Stimulated activated CD8-positive, alpha-beta memory T cell treated with anti-CD3 and anti-CD28 coated beads, Interleukin-4, amount 100 ng/mL, for 24 hours (primary cell): ENCODE measurements around the gene TOX2.

Experiments
- DNase-seq: peaks from one replicate; pipeline ENCODE4 v3.0.0-alpha.2; 2020; ENCODE audit warnings: low read depth

The TOX2 gene

GRCh38 chr20:44075950-44076232, 161.2 kb downstream of the TOX2 start:
- DNase-seq: no peak

GRCh38 chr20:44079291-44079690, 164.6 kb downstream of the TOX2 start:
- no peak for DNase-seq

GRCh38 chr20:44080064-44080463, 165.4 kb downstream of the TOX2 start:
- DNase-seq: no peak

- peak; percentile 61 for DNase-seq
These were observed 166.1 kb downstream of the TOX2 start for GRCh38 chr20:44080646-44081267.

GRCh38 chr20:44081476-44081875, 166.8 kb downstream of the TOX2 start:
- no peak for DNase-seq

DNA sequence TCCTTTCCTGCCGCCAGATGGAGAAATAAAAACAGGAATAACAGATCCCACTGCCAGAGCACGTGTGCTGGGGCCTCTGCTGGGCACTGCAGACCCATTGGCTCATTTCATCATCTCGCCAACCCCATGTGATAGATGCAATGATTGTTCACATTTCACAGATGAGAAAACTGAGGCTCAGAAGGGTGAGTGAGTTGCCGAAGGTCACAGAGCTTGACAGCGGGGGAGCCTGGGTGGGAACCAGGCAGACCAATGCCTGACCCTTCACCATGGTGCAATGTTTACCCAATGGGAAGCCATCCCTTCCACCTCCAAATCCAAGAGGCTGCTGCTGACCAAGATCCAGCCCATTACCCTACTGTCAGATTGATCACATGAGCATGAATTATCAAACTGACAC, 167.2 kb downstream of the TOX2 start:
- no peak for DNase-seq

DNA sequence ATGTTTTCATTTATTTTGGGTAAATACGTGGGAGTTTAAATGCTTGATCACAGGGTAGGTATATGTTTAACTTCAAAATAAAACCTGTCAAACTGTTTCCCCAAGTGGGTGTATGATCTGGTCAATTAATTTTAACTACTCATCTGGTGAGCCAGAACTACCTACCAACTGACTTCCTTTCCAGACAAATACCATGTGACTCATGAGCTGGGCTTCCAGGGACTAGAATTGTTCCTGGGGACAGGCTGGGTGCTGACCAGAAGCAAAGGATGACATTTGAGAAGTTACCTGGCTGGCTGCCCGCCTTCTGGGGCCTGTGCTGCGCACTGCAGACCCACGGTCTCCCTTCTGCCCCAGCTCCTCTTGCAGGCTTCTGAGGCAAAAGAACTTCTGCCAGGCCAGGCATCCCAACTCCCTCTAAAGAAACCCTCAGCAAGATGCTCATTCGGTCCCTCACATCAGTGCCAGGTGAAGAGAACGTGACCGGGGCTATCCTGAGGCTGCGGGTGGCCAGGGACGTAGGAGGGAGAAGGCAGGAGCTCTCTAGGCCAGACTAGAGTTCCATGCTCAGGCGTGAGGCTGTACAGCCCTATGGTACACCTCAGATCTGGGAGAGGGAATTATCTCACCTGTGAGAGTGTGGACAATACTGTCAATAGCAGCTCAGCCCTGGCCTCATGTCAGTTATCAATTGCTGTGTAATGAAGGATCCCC, 168.7 kb downstream of the TOX2 start:
- DNase-seq: no peak

GRCh38 chr20:44084439-44084838, 169.8 kb downstream of the TOX2 start:
- no peak for DNase-seq

- no peak for DNase-seq
These were observed 170.2 kb downstream of the TOX2 start for GRCh38 chr20:44084891-44085290.

- DNase-seq: no peak
These were observed 171.2 kb downstream of the TOX2 start for GRCh38 chr20:44085616-44086434.

DNA sequence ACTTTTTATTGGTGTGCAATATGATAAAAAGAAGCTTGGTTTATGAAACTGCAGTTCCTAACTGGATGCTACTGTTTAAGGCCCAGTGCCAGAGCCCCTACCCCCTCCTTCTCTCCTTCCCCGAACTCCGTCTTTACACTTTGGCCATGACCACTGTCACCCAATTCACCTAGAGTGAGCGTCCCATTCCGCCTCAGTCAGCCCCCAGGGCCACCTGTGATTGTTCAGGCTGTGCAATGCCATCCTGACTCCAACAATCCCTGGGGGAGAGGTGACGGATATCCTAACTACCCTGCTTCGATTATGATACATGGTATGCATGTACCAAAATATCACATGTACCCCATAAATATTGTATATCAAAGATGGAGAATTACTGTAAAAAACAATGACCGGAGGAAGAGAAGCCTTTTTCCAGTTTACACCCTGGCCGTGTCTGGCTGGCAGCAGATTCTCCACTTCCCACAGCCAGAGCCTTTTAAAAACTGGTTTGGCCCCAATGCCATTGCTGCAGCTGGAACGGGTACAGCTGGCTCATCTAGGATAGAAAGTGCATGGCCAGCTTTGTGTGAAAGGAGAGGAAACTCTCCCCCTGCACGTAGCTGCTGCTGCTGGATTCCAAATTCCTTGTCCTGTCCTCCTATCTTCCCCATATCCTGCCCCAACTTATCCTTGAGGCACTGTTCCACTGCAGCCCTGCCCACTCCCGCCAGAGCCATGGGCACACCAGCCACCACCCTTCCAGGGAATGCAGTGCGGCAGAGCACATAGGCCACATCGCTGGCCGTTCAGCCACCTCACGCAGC, 172.6 kb downstream of the TOX2 start:
- DNase-seq: no peak

GRCh38 chr20:44087857-44088120, 173.1 kb downstream of the TOX2 start:
- DNase-seq: no peak

DNA sequence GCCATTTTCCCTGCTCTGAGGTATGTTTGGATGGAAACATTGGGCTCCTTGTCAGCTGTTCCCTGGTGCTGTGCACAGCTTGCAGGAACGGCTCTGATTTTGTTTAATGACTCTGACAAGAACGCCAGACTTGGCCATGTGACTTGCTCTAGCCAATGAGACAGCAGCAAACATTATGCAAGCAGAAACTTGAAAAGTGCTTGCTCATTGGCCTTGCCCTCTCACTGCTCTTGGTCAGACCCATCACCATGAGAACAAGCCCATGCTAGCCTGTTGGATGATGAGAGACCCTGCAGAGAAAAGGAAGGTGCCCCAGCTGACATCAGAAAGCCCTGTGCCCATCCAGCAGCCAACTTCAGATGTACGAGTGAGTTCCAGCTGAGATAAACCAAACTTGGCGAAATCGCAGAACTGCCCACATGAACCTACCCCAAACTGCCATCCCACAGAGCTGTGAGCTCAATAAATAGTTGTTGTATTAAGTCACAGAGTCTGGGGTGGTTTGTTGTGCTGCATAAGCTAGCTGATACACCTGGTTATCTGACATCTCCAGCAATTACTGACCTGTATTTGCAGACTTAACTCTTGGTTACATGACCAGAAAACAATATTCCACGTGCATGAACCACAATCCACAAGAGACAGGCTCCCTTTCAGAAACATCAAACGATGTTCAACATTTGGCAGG, 175.5 kb downstream of the TOX2 start:
- DNase-seq: no peak

GRCh38 chr20:44091026-44091425, 176.4 kb downstream of the TOX2 start:
- DNase-seq: no peak

DNA sequence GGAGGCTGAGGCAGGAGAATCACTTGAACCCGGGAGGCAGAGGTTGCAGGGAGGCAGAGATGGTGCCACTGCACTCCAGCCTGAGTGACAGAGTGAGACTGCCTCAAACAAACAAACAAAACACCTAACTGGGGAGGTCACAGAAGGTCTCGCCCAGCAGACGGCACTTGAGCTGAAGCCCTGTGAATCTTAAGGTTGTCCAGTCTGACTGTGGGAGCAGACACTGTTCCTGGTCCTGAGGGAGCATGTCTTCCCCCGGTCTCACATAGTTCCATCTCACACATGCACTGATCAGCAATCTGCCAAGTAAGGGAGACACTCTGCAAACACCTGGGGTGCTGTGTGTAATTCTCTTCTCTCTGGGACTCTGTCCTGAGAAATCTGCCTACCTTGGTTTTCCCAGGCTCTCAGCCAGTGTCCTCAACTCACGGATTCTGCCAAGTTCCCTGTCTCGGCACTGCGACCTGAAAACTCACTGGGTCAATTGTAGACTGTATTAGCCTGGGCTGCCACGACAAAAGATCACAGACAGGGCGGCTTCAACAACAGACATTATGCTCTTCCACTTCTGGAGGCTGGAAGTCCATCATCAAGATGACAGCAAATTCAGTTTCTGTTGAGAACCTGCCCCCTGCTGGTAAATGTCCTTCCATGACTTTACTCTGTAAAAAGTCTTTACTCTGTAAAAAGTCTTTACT, 178.0 kb downstream of the TOX2 start:
- DNase-seq: no peak

GRCh38 chr20:44093249-44093582, 178.6 kb downstream of the TOX2 start:
- no peak for DNase-seq

DNA sequence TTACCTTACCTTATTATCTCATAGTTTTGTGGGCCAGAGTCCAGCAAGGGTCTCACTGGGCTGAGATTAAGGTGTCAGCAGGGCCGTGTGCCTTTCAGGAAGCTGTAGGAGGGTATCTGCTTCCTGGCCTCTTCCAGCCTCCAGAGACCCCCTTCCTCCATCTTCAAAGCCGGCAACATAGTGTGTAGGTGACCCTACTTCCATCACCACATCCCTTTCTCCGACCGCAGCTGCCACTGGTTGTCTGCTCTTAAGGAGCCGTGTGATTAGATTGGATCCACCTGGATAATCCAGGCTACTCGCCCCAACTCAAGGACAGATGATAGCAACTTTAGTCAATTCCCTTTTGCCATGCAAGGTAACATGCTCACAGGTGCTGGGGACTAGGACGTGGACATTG, 181.2 kb downstream of the TOX2 start:
- no peak for DNase-seq

- DNase-seq: no peak
These were observed 183.0 kb downstream of the TOX2 start for GRCh38 chr20:44097521-44098255.

- DNase-seq: no peak
These were observed 183.6 kb downstream of the TOX2 start for GRCh38 chr20:44098256-44098630.

- DNase-seq: no peak
These were observed 184.0 kb downstream of the TOX2 start for GRCh38 chr20:44098657-44099056.

DNA sequence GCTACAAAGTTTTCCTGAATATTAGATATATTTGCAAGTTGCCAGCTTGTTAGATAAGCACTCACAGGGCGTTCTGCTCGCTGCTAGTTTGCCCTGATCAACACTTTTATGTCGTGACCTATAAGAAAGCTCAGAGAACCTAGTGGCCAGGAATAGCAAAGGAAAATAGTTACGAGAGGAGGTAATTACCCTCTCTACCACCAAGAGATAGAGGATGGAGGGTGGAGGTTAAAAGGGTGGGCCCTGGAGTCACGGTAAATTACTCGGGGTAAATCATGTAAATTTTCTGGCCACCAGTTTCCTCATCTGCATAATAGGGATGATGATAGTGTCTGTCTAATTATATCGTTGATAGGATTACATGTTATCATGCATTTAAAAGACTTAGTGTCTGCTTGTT, 185.2 kb downstream of the TOX2 start:
- DNase-seq: no peak
